CD14-positive monocyte (primary cell): Measurements from ENCODE around the gene ABT1. TPM values are rescaled to one million over a fixed set of nuclear protein-coding genes. Genes with fewer than 3 reads are reported as not detected.

Experiments
- DNase-seq, 3 donors: peaks; one replicate each; pipeline ENCODE4 v3.0.0-alpha.2; 2011 to 2022
- H2AFZ ChIP-seq: 2 replicates; pipeline ENCODE4 v1.6.0; 2012; ENCODE audit warnings: mild to moderate bottlenecking, low read depth, low read length, inconsistent platforms; ENCODE audit not compliant: insufficient read depth, poor library complexity, severe bottlenecking
- H3K27ac ChIP-seq, 2 donors: 1 replicate in 1 of 2; 2 replicates in 1 of 2; pipeline ENCODE4 v1.5.1; 2012 to 2013; ENCODE audit warnings: low read length in 2 of 2, control low read depth in 1 of 2, inconsistent platforms in 1 of 2, low read depth in 1 of 2, mild to moderate bottlenecking in 1 of 2
- H3K27me3 ChIP-seq, 2 donors: one replicate each; pipeline versions ENCODE4 v1.6.0 to v1.6.1; 2011 to 2013; ENCODE audit warnings: low read length in 2 of 2; ENCODE audit not compliant: control insufficient read depth in 2 of 2, insufficient read depth in 2 of 2
- H3K36me3 ChIP-seq, 2 donors: replicated peaks in 1 of 2; 1 replicate in 1 of 2; 2 replicates in 1 of 2; pipeline versions ENCODE4 v1.5.1 to v1.6.1; 2012 to 2013; ENCODE audit warnings: low read length in 2 of 2, control low read depth in 1 of 2, inconsistent platforms in 1 of 2, mild to moderate bottlenecking in 1 of 2; ENCODE audit not compliant: insufficient read depth in 2 of 2, control insufficient read depth in 1 of 2
- H3K4me1 ChIP-seq, 2 donors: 1 replicate in 1 of 2; 2 replicates in 1 of 2; pipeline versions ENCODE4 v1.5.1 to v1.6.1; 2012 to 2013; ENCODE audit warnings: low read length in 2 of 2, control low read depth in 1 of 2, inconsistent platforms in 1 of 2, mild to moderate bottlenecking in 1 of 2, moderate library complexity in 1 of 2; ENCODE audit not compliant: insufficient read depth in 2 of 2, control insufficient read depth in 1 of 2
- H3K4me2 ChIP-seq: replicated peaks from 2 replicates; pipeline ENCODE3; 2012; ENCODE audit warnings: low read length, moderate library complexity, mild to moderate bottlenecking; ENCODE audit not compliant: poor library complexity, severe bottlenecking; ENCODE audit errors: extremely low read depth
- H3K4me3 ChIP-seq, 3 experiments: fragments of 200-600 bp in 1 of 3; sonication (generic) in 1 of 3; replicated peaks in 1 of 3; 1 replicate in 2 of 3; 2 replicates in 1 of 3; pipeline ENCODE4 v1.5.1; 2011 to 2013; ENCODE audit warnings: low read length in 3 of 3, mild to moderate bottlenecking in 3 of 3, control low read depth in 2 of 3, low read depth in 2 of 3, inconsistent platforms in 1 of 3, moderate library complexity in 1 of 3
- H3K79me2 ChIP-seq: 2 replicates; pipeline ENCODE4 v1.6.0; 2012; ENCODE audit warnings: mild to moderate bottlenecking, control low read depth, inconsistent platforms, low read length, moderate library complexity; ENCODE audit not compliant: insufficient read depth
- H3K9ac ChIP-seq: 2 replicates; pipeline ENCODE4 v1.6.0; 2017; ENCODE audit warnings: low read length, mild to moderate bottlenecking; ENCODE audit not compliant: insufficient read depth, poor library complexity, severe bottlenecking
- H3K9me3 ChIP-seq, 2 donors: replicated peaks in 1 of 2; 1 replicate in 1 of 2; 2 replicates in 1 of 2; pipeline versions ENCODE4 v1.5.1 to v1.6.1; 2012 to 2013; ENCODE audit warnings: low read length in 2 of 2, control low read depth in 1 of 2; ENCODE audit not compliant: control insufficient read depth in 1 of 2, insufficient read depth in 1 of 2
- H4K20me1 ChIP-seq: 2 replicates; pipeline ENCODE4 v1.6.0; 2012; ENCODE audit warnings: mild to moderate bottlenecking, low read length, control low read depth, moderate library complexity; ENCODE audit not compliant: insufficient read depth
- H3K27ac Mint-ChIP-seq, 7 donors: one replicate each; pipeline ENCODE4 v1.8.0; 2020; ENCODE audit warnings: mild to moderate bottlenecking in 7 of 7, mixed read lengths in 7 of 7, moderate library complexity in 6 of 7, inconsistent platforms in 2 of 7
- H3K27me3 Mint-ChIP-seq, 3 donors: one replicate each; pipeline ENCODE4 v1.8.0; 2021 to 2022; ENCODE audit warnings: low read depth in 3 of 3, mild to moderate bottlenecking in 3 of 3, mixed read lengths in 3 of 3, moderate library complexity in 3 of 3, inconsistent platforms in 1 of 3
- H3K36me3 Mint-ChIP-seq, 2 donors: one replicate each; pipeline ENCODE4 v1.8.0; 2020; ENCODE audit warnings: mixed read lengths in 2 of 2, inconsistent platforms in 1 of 2, mild to moderate bottlenecking in 1 of 2
- H3K4me1 Mint-ChIP-seq: one replicate; pipeline ENCODE4 v1.8.0; 2020; ENCODE audit warnings: mild to moderate bottlenecking, mixed read lengths
- H3K4me3 Mint-ChIP-seq, 2 donors: one replicate each; pipeline ENCODE4 v1.8.0; 2020; ENCODE audit warnings: mild to moderate bottlenecking in 2 of 2, mixed read lengths in 2 of 2, moderate library complexity in 1 of 2
- H3K9me3 Mint-ChIP-seq, 7 donors: one replicate each; pipeline ENCODE4 v1.8.0; 2020 to 2022; ENCODE audit warnings: mixed read lengths in 7 of 7, mild to moderate bottlenecking in 6 of 7, moderate library complexity in 6 of 7, inconsistent platforms in 2 of 7
- WGBS: methylation state at CpG from one replicate; pipeline ENCODE4 v1.1.5; 2013; ENCODE audit warnings: missing lambda C conversion rate; ENCODE audit not compliant: insufficient coverage; 5-methylcytosine and 5-hydroxymethylcytosine counted together
- intact Hi-C, 2 donors: fragments of 100-400 bp; cut with micrococcal nuclease; formaldehyde crosslinking; loops; one replicate each; pipeline versions ENCODE4 v1.15.0 to v1.15.1; 2023
- polyA plus RNA-seq, 3 donors: library from polyadenylated mRNA; depleted of rRNA in 1 of 3; unstranded in 2 of 3; stranded (reverse) in 1 of 3; fragments of 300-500 nt in 2 of 3; fragments of >200 nt in 1 of 3; fragmentation: Illumina TruSeq in 2 of 3; gene quantifications; 1 replicate in 2 of 3; 2 replicates in 1 of 3; pipeline ENCODE4 v1.2.3, GENCODE V29; 2012 to 2021
- TF ChIP-seq, protein P1 (sequence below): fragments of 200-600 bp; IDR thresholded peaks from one replicate; pipeline ENCODE4 v1.8.0; 2022; ENCODE audit warnings: antibody characterized with exemption, mild to moderate bottlenecking

Gene ABT1
- polyA plus RNA-seq, 3 donors: 11.6 to 40.6 (median 31.7) TPM

DNA sequence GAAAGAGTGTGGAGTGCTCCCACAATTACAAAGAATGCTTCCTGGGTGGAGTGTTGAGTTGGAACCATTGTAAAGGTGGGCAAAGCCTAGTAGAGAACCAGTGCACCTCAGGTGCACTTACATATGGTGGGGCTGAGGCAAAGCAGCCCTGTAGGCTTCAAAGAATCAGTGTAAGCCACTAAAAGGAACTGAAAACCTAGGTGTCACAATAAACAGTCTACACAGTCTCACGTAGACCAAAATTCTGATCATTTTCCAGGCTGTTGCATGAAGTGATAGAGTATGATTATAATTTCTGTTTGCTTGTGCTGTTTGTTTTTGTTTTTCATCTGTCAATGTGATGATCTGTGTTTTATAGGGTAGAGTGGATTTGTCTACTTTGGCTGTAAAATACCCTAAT is 2.8 kb downstream of the ABT1 start:
- intact Hi-C loops: loop anchor here in 1 of 2 donors (10.0 kb wide), 2 partner anchors 255 to 545 kb away; a partner anchor contains a TSS
- peaks cover 19 to 24% of the 10 kb centered on the region in 2 donors for H3K36me3 ChIP-seq
- TF ChIP-seq, protein P1, sequence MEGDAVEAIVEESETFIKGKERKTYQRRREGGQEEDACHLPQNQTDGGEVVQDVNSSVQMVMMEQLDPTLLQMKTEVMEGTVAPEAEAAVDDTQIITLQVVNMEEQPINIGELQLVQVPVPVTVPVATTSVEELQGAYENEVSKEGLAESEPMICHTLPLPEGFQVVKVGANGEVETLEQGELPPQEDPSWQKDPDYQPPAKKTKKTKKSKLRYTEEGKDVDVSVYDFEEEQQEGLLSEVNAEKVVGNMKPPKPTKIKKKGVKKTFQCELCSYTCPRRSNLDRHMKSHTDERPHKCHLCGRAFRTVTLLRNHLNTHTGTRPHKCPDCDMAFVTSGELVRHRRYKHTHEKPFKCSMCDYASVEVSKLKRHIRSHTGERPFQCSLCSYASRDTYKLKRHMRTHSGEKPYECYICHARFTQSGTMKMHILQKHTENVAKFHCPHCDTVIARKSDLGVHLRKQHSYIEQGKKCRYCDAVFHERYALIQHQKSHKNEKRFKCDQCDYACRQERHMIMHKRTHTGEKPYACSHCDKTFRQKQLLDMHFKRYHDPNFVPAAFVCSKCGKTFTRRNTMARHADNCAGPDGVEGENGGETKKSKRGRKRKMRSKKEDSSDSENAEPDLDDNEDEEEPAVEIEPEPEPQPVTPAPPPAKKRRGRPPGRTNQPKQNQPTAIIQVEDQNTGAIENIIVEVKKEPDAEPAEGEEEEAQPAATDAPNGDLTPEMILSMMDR: no peak
- H3K4me2 ChIP-seq: no peak overlapping the region
- no peaks in the 10 kb centered on the region for H4K20me1 ChIP-seq
- peaks cover 12 to 30% of the 10 kb centered on the region in 2 donors for H3K4me1 ChIP-seq
- no CpG with 5 or more reads among the region's 1 CpG for WGBS
- Mint-ChIP-seq H3K27ac (no peak overlapping the region), H3K36me3 (peaks cover 27 to 29% of the 10 kb centered on the region in 2 donors), H3K27me3 (peaks cover 4 to 9% (median 6%) of the 10 kb centered on the region in 3 donors), H3K9me3 (peaks cover 0 to 4% (median 0%) of the 10 kb centered on the region in 7 donors), H3K4me3 (no peak overlapping the region), H3K4me1 (peaks cover 15% of the 10 kb centered on the region)
- H3K4me3 ChIP-seq: no peak overlapping the region
- H3K27me3 ChIP-seq: peaks cover 6 to 8% of the 10 kb centered on the region in 2 donors
- H2AFZ ChIP-seq: no peak overlapping the region
- no peak overlapping the region for H3K9ac ChIP-seq
- H3K79me2 ChIP-seq: peaks cover 17% of the 10 kb centered on the region
- no peaks in the 10 kb centered on the region for H3K9me3 ChIP-seq
- no peak overlapping the region for H3K27ac ChIP-seq
- no peak for DNase-seq

DNA sequence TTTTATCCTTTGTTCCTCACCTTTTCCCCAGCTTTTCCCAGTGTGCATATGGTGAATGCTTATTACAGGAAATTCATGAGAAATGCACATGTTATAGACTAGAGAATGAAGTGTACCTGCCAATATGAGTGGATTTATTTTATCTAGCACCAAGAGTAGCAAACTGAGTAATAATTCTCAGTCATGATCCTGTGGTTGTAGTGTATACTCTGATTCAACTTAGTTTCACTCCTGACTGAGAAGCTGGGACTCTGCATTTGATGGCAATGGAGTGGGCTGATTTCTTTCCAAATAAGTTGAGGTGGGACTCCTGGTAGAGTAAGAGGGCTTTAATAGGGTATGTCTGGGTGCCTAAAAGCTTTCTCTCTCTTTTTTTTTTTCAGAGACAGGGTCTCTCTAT is 4.0 kb downstream of the ABT1 start:
- peaks cover 17% of the 10 kb centered on the region for H3K79me2 ChIP-seq
- H3K4me3 ChIP-seq: no peak overlapping the region
- no peak overlapping the region for H3K27ac Mint-ChIP-seq
- no peaks in the 10 kb centered on the region for H3K9me3 Mint-ChIP-seq
- peaks cover 27 to 29% of the 10 kb centered on the region in 2 donors for H3K36me3 Mint-ChIP-seq
- no peak for DNase-seq
- H3K4me1 Mint-ChIP-seq: peaks cover 11% of the 10 kb centered on the region
- H3K4me1 ChIP-seq: peaks cover 12 to 24% of the 10 kb centered on the region in 2 donors
- H3K9ac ChIP-seq: no peak overlapping the region
- no peak overlapping the region for H3K27ac ChIP-seq
- H3K27me3 Mint-ChIP-seq: peaks cover 0 to 4% (median 1%) of the 10 kb centered on the region in 3 donors
- H2AFZ ChIP-seq: no peak overlapping the region
- intact Hi-C loops: no loop called here
- no peak overlapping the region for H3K4me2 ChIP-seq
- no peaks in the 10 kb centered on the region for H3K9me3 ChIP-seq
- no peak overlapping the region for H3K4me3 Mint-ChIP-seq
- TF ChIP-seq, protein P1: no peak
- H3K36me3 ChIP-seq: peaks cover 19 to 24% of the 10 kb centered on the region in 2 donors
- H3K27me3 ChIP-seq: no peaks in the 10 kb centered on the region
- no peaks in the 10 kb centered on the region for H4K20me1 ChIP-seq
